NCI-H2081 treated with DMSO at 0.1 percent for 48 hours (cell line): ENCODE data around the gene RAF1.
"Not testable (repeated sequence)": the region's sequence is repeated elsewhere in the genome, so short reads cannot be mapped to it uniquely, and the experiment has no call there.

ENCODE experiments used
- DNase-seq: peaks from one replicate; lab custom pipeline; 2025; lab: John Stamatoyannopoulos, UW

Gene RAF1

GRCh38 chr3:12675115-12675810, 11.3 kb upstream of the RAF1 start:
- DNase-seq: no peak

GRCh38 chr3:12673956-12674736, 10.2 kb upstream of the RAF1 start:
- DNase-seq: not testable (repeated sequence)

DNA sequence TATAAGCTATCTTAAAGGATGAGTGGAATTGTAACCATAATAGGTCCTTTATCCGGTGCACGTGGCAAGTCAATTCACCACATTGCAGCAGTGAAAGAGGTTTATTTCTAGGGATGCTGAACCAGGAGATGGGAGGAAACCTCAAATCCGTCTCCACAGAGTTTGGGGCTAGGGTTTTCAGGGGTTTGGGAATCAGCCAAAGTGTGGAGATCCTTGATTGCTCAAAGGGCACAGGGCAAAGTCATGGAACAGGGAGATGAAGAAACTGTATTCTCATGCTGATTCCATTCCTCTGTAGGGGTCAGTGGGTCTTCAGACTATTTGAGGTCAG, 7.2 kb upstream of the RAF1 start:
- no peak for DNase-seq

DNA sequence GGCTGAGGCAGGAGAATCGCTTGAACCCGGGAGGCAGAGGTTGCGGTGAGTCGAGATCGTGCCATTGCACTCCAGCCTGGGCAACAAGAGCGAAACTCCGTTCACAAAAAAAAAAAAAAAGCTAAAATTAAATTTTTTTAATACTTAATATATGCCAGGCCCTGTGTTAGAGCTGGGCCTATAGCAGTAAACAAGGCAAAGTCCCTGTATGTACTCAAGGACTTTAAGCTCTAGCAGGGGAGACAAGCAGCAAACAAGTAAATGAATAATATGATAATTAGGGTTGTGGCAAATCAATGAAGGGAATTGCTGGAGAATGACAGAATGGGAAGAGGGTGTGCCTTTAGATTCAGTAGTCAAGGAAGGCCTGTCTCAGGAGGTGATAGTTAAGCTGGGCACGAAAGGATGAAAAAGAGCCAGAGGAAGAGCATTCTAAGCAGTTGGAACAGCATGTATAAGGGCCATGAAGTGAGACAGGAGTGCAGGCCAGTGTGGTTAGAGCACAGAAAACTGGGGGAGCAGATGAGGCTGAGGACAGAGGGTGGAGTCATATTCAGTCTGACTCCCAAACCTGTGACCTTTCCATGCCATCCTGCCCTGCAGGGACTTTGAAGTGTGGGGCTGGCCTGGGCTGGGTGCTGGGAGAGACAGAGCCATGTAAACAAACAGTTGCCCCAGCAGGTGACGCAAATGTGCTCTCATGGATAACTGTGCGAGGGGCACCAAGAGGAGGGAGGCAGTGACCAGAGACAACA, 6.6 kb upstream of the RAF1 start:
- no peak for DNase-seq

GRCh38 chr3:12663401-12663935, 449 bp downstream of the RAF1 start:
- no peak for DNase-seq

GRCh38 chr3:12662593-12663400, 1.1 kb downstream of the RAF1 start:
- no peak for DNase-seq

- no peak for DNase-seq
Measured at GRCh38 chr3:12661926-12662592, 1.9 kb downstream of the RAF1 start.

DNA sequence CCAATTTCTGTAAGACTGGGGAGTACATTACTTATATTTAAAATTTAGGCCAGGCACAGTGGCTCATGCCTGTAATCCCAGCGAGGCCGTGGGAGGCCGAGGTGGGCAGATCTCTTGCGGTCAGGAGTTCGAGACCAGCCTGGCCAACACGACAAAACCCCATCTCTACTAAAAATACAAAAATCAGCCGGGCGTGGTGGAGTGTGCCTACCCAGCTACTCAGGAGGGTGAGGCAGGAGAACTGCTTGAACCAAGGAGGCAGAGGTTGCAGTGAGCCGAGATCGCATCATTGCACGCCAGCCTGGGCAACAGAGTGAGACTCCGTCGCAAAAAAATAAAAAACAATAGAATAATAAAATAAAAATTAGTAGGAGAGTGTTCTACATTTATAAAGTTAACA, 2.5 kb downstream of the RAF1 start:
- not testable (repeated sequence) for DNase-seq

DNA sequence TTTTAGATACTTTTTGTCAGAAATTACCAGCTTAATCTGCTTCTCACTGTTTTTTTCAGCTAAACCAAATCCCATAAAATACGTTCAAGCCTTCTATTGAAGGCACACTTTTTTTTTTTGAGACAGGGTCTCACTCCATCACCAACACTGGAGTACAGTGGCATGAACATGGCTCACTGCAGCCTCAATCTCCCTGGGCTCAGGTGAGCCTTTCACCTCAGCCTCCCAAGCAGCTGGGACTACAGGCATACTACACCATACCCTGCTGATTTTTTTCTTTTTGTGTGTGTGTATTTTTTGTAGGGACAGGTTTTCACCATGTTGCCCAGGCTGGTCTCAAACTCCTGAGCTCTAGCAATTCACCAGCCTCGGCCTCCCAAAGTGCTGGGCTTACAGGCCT, 3.7 kb downstream of the RAF1 start:
- DNase-seq: no peak

GRCh38 chr3:12659316-12660015, 4.5 kb downstream of the RAF1 start:
- DNase-seq: no peak

GRCh38 chr3:12658593-12659058, 5.3 kb downstream of the RAF1 start:
- no peak for DNase-seq

DNA sequence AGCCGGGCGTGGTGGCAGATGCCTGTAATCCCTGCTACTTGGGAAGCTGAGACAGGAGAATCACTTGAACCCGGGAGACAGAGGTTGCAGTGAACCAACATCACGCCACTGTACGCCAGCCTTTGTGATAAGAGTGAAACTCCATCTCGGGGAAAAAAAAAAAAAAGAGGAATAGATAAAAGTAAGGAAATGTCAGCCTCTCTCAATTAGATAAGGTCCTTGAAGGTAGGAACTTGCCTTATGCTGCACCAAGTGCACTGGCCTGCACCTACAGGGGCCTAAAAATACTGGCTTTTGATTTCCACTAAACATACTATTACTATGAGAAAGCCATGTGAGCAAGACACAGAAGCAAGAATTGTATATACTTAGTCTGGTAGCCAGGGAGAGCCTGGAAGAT, 7.1 kb downstream of the RAF1 start:
- no peak for DNase-seq

GRCh38 chr3:12656193-12656592, 7.7 kb downstream of the RAF1 start:
- no peak for DNase-seq

DNA sequence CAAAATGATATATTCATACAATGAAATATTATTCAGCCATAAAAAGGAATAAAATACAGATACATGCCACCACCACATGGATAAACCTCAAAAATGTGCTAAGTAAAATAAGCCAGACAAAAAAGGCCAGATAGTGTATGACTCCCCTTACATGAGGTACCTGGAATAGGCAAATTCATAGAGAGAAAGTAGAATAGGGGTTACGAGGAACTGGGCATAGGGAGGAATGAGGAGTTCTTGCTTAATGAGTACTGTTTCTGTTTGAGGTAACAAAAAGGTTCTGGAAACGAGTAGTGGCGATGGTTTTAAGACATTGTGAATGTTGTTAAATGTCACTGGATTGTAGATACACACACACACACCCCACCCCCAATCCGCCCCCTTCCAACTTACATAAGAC, 8.2 kb downstream of the RAF1 start:
- no peak for DNase-seq

DNA sequence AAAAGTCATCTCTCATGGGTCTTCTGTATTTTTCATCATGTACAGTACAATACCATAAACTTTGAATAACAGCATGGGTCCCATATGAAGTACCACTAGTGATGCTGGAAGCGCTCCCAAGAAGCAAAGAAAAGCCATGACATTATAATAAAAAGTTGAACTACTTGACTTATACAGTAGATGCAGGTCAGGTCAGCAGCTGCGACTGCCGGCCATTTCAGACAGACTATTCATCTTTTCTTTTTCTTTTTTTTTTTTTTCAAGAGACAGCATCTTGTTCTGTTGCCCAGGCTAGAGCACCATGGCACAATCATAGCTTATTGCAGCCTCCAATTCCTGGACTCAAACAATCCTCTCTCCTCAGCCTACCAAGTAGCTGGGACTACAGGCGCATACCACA, 10.2 kb downstream of the RAF1 start:
- no peak for DNase-seq

- DNase-seq: no peak
Measured at GRCh38 chr3:12648384-12648959, 15.4 kb downstream of the RAF1 start.

- DNase-seq: no peak
Measured at GRCh38 chr3:12644331-12644937, 19.5 kb downstream of the RAF1 start.

DNA sequence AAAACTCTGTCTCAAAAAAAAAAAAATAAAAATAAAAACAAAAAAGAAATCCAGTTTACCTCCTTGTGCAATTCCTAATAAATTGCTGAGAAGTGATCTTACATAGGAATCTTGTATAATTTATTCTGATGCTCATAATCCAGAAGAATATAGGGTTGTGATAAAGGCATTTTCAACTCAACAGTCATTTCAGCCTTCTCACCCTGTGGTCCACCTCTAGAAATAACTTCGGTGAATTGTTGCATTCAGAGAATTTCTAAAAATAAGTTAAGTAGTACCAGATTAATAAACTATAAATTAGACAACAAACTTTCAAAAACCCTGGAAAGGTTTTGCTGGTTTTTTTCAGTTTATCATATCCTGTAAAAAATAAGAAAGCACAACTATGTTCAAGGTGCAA, 20.2 kb downstream of the RAF1 start:
- no peak for DNase-seq

- DNase-seq: no peak
Measured at GRCh38 chr3:12643010-12643380, 20.9 kb downstream of the RAF1 start.

DNA sequence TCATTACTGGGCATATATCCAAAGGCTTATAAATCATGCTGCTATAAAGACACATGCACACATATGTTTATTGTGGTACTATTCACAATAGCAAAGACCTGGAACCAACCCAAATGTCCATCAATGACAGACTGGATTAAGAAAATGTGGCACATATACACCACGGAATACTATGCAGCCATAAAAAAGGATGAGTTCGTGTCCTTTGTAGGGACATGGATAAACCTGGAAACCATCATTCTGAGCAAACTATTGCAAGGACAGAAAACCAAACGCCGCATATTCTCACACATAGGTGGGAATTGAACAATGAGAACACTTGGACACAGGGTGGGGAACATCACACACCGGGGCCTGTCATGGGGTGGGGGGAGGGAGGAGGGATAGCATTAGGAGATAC, 23.1 kb downstream of the RAF1 start:
- DNase-seq: not testable (repeated sequence)
